GM23338 (cell line): ENCODE data around the gene DRC1. TPM values are rescaled to one million over a fixed set of nuclear protein-coding genes. Genes with fewer than 3 reads are reported as not detected.

Experiments used
- ATAC-seq: fragments of 200-7000 bp; cut with Tn5 transposase; 3 replicates; pipeline ENCODE4 v1.9.1; 2020
- DNase-seq: peaks from one replicate; pipeline ENCODE4 v3.0.0-alpha.2; 2015; ENCODE audit warnings: low spot score
- H2AFZ ChIP-seq: fragments of 200-600 bp; sonication (generic); 2 replicates; pipeline ENCODE4 v1.8.0; 2016; ENCODE audit warnings: antibody characterized with exemption, mild to moderate bottlenecking, moderate library complexity
- H3F3A ChIP-seq: fragments of 200-600 bp; sonication (generic); replicated peaks from 2 replicates; pipeline ENCODE4 v1.8.0; 2017; ENCODE audit warnings: antibody characterized with exemption, mixed run types, low read depth
- H3K27ac ChIP-seq: fragments of 200-600 bp; sonication (generic); 2 replicates; pipeline ENCODE4 v1.6.1; 2016; ENCODE audit warnings: low read depth
- H3K27me3 ChIP-seq: fragments of 200-600 bp; sonication (generic); 2 replicates; pipeline ENCODE4 v1.8.0; 2016; ENCODE audit warnings: mild to moderate bottlenecking, mixed run types, moderate library complexity; ENCODE audit not compliant: insufficient read depth
- H3K36me3 ChIP-seq: fragments of 200-600 bp; sonication (generic); 2 replicates; pipeline ENCODE4 v1.8.0; 2016; ENCODE audit warnings: mild to moderate bottlenecking; ENCODE audit not compliant: insufficient read depth
- H3K4me1 ChIP-seq: fragments of 200-600 bp; sonication (generic); 2 replicates; pipeline ENCODE4 v1.8.0; 2016; ENCODE audit warnings: mild to moderate bottlenecking, moderate library complexity; ENCODE audit not compliant: insufficient read depth
- H3K4me2 ChIP-seq: fragments of 200-600 bp; sonication (generic); 2 replicates; pipeline ENCODE4 v1.7.1; 2017; ENCODE audit warnings: mixed run types
- H3K4me3 ChIP-seq: fragments of 200-600 bp; sonication (generic); 2 replicates; pipeline ENCODE4 v1.6.1; 2016; ENCODE audit warnings: mixed run types
- H3K79me2 ChIP-seq: fragments of 200-600 bp; sonication (generic); replicated peaks from 2 replicates; pipeline ENCODE4 v1.8.0; 2017; ENCODE audit warnings: mild to moderate bottlenecking; ENCODE audit not compliant: insufficient read depth
- H3K9me2 ChIP-seq: fragments of 200-600 bp; sonication (generic); 2 replicates; pipeline ENCODE4 v1.8.0; 2017; ENCODE audit not compliant: insufficient read depth
- H4K20me1 ChIP-seq: fragments of 200-600 bp; sonication (generic); replicated peaks from 2 replicates; pipeline ENCODE4 v1.8.0; 2017; ENCODE audit warnings: mild to moderate bottlenecking; ENCODE audit not compliant: insufficient read depth
- H3K27ac Mint-ChIP-seq: 2 replicates; pipeline ENCODE4 v1.8.0; 2020; ENCODE audit warnings: inconsistent platforms, mild to moderate bottlenecking, moderate library complexity, mixed read lengths
- H3K27me3 Mint-ChIP-seq: 3 replicates; pipeline ENCODE4 v1.8.0; 2022; ENCODE audit warnings: low read depth, mild to moderate bottlenecking, moderate library complexity, mixed read lengths, inconsistent platforms; ENCODE audit not compliant: insufficient read depth, poor library complexity
- H3K36me3 Mint-ChIP-seq: 3 replicates; pipeline ENCODE4 v1.8.0; 2021; ENCODE audit warnings: low read depth, mild to moderate bottlenecking, inconsistent platforms, moderate library complexity, mixed read lengths
- H3K4me1 Mint-ChIP-seq: 3 replicates; pipeline ENCODE4 v1.8.0; 2020; ENCODE audit warnings: mild to moderate bottlenecking, inconsistent platforms, mixed read lengths
- H3K4me3 Mint-ChIP-seq: 3 replicates; pipeline ENCODE4 v1.8.0; 2021; ENCODE audit warnings: moderate library complexity, mild to moderate bottlenecking, inconsistent platforms, mixed read lengths
- H3K9me3 Mint-ChIP-seq: 3 replicates; pipeline ENCODE4 v1.8.0; 2020; ENCODE audit warnings: moderate library complexity, mild to moderate bottlenecking, inconsistent platforms, mixed read lengths
- CREB1 ChIP-seq: fragments of 250-450 bp; sonication (Bioruptor Pico); IDR thresholded peaks from 2 replicates; pipeline ENCODE4 v1.5.0; 2020; ENCODE audit warnings: low read depth, mild to moderate bottlenecking, moderate library complexity
- ETS1 ChIP-seq: IDR thresholded peaks from 2 replicates; pipeline ENCODE4 v1.6.1; 2016; ENCODE audit warnings: antibody characterized with exemption
- EZH2 ChIP-seq: fragments of 200-600 bp; sonication (generic); IDR thresholded peaks from one replicate; pipeline ENCODE4 v1.8.0; 2017; ENCODE audit warnings: antibody characterized with exemption, mild to moderate bottlenecking, low read depth; ENCODE audit not compliant: unreplicated experiment
- EZH2phosphoT487 ChIP-seq: fragments of 200-600 bp; sonication (generic); IDR thresholded peaks from one replicate; pipeline ENCODE4 v1.8.1; 2018; ENCODE audit warnings: antibody characterized with exemption; ENCODE audit not compliant: unreplicated experiment
- JUNB ChIP-seq: IDR thresholded peaks from one replicate; pipeline ENCODE4 v1.6.1; 2016; ENCODE audit warnings: antibody characterized with exemption; ENCODE audit not compliant: unreplicated experiment
- NANOG ChIP-seq: IDR thresholded peaks from 2 replicates; pipeline ENCODE4 v1.6.1; 2016; ENCODE audit warnings: antibody characterized with exemption, borderline replicate concordance
- STAT1 ChIP-seq: IDR thresholded peaks from one replicate; pipeline ENCODE4 v1.6.1; 2016; ENCODE audit warnings: antibody characterized with exemption; ENCODE audit not compliant: unreplicated experiment
- ZNF114 ChIP-seq: fragments of 250-450 bp; sonication (Bioruptor Pico); IDR thresholded peaks from 2 replicates; pipeline ENCODE4 v1.5.0; 2020; ENCODE audit warnings: mild to moderate bottlenecking, moderate library complexity
- ZNF331 ChIP-seq: fragments of 250-450 bp; sonication (Bioruptor Pico); IDR thresholded peaks from 2 replicates; pipeline ENCODE4 v1.5.0; 2020; ENCODE audit warnings: low read depth, mild to moderate bottlenecking, moderate library complexity
- ZNF462 ChIP-seq: fragments of 250-450 bp; sonication (Bioruptor Pico); IDR thresholded peaks from 2 replicates; pipeline ENCODE4 v1.5.0; 2020; ENCODE audit warnings: mild to moderate bottlenecking, moderate library complexity
- polyA plus RNA-seq: library from polyadenylated mRNA; unstranded; fragments of >200 nt; fragmentation: Nextera tagmentation; extraction: Ambion mirVana; gene quantifications from 2 replicates; pipeline ENCODE4 v1.2.1, GENCODE V29; 2016
- total RNA-seq: library from RNA; depleted of rRNA; stranded (reverse); fragments of >200 nt; shearing (Covaris generic); gene quantifications from 2 replicates; pipeline ENCODE4 v1.2.3, GENCODE V29; 2014

DRC1 gene
- total and polyA plus RNA-seq, 2 experiments from 2014 or later: 0.45 TPM; not detected in 1

- H3K4me3 ChIP-seq: no peak overlapping the region
- H3K27ac ChIP-seq: no peak overlapping the region
- no peaks in the 10 kb centered on the region for H3K9me2 ChIP-seq
- H2AFZ ChIP-seq: no peak overlapping the region
- no peak for ATAC-seq
- Mint-ChIP-seq H3K4me3 (no peak overlapping the region), H3K27ac (no peak overlapping the region), H3K9me3 (no peaks in the 10 kb centered on the region), H3K36me3 (no peaks in the 10 kb centered on the region), H3K27me3 (peaks cover 16% of the 10 kb centered on the region), H3K4me1 (peaks cover 4% of the 10 kb centered on the region)
- peaks cover 7% of the 10 kb centered on the region; the same call in 1 of the 2 replicates for H3K4me1 ChIP-seq
- DNase-seq: no peak
- H3K36me3 ChIP-seq: no peaks in the 10 kb centered on the region
- H3K4me2 ChIP-seq: no peak overlapping the region
- H3K79me2 ChIP-seq: no peaks in the 10 kb centered on the region
- no peak for TF ChIP-seq CREB1 (CRISPR knock-in tag)
- H3K27me3 ChIP-seq: no peaks in the 10 kb centered on the region
- no peaks in the 10 kb centered on the region for H4K20me1 ChIP-seq
- 0 out of 2 replicates have a peak, but pooled peaks cover 6% of the 10 kb centered on the region for H3F3A ChIP-seq
Measured at GRCh38 chr2:26475832-26476501, 74.2 kb downstream of the DRC1 start.

- H4K20me1 ChIP-seq: no peaks in the 10 kb centered on the region
- peak; percentile 43 for ATAC-seq
- Mint-ChIP-seq H3K9me3 (no peaks in the 10 kb centered on the region), H3K36me3 (no peaks in the 10 kb centered on the region), H3K27me3 (peaks cover 15% of the 10 kb centered on the region), H3K4me1 (peaks cover 4% of the 10 kb centered on the region), H3K4me3 (no peak overlapping the region; the same call in 2 of the 3 replicates), H3K27ac (peak overlapping the region; percentile 45; the same call in 1 of the 2 replicates)
- H3K4me1 ChIP-seq: peaks cover 7% of the 10 kb centered on the region; the same call in 1 of the 2 replicates
- no peaks in the 10 kb centered on the region for H3F3A ChIP-seq
- peak overlapping the region; percentile 84 for H2AFZ ChIP-seq
- H3K4me3 ChIP-seq: no peak overlapping the region
- no peak overlapping the region for H3K4me2 ChIP-seq
- H3K79me2 ChIP-seq: no peaks in the 10 kb centered on the region
- H3K36me3 ChIP-seq: no peaks in the 10 kb centered on the region
- H3K27ac ChIP-seq: no peak overlapping the region
- no peaks in the 10 kb centered on the region for H3K9me2 ChIP-seq
- TF ChIP-seq ZNF114 (CRISPR knock-in tag) (no peak), ZNF331 (CRISPR knock-in tag) (no peak), STAT1 (no peak), ZNF462 (CRISPR knock-in tag) (no peak), CREB1 (CRISPR knock-in tag) (no peak), NANOG (no peak), EZH2 (no peak), EZH2phosphoT487 (no peak), JUNB (no peak), ETS1 (no peak)
- no peaks in the 10 kb centered on the region for H3K27me3 ChIP-seq
- DNase-seq: peak; percentile 29
Measured at GRCh38 chr2:26477126-26477910, 75.6 kb downstream of the DRC1 start.
